Retina (tissue), 1 donor: ENCODE results near the gene HDAC4.

Experiments used
- DNase-seq: peaks from one replicate; pipeline ENCODE4 v3.0.0-alpha.2; 2016

The HDAC4 gene

GRCh38 chr2:239368321-239368720, 32.5 kb downstream of the HDAC4 start:
- no peak for DNase-seq

- no peak for DNase-seq
Observed at GRCh38 chr2:239366740-239367139, 34.1 kb downstream of the HDAC4 start.

GRCh38 chr2:239365782-239366435, 34.9 kb downstream of the HDAC4 start:
- no peak for DNase-seq

- DNase-seq: no peak
Observed at GRCh38 chr2:239365071-239365781, 35.6 kb downstream of the HDAC4 start.

- no peak for DNase-seq
Observed at GRCh38 chr2:239363946-239364637, 36.7 kb downstream of the HDAC4 start.

GRCh38 chr2:239362507-239362906, 38.3 kb downstream of the HDAC4 start:
- DNase-seq: no peak

GRCh38 chr2:239361311-239361642, 39.5 kb downstream of the HDAC4 start:
- DNase-seq: no peak

GRCh38 chr2:239360421-239361310, 40.2 kb downstream of the HDAC4 start:
- DNase-seq: no peak

- no peak for DNase-seq
Observed at GRCh38 chr2:239360008-239360407, 40.8 kb downstream of the HDAC4 start.

- no peak for DNase-seq
Observed at GRCh38 chr2:239359196-239359912, 41.5 kb downstream of the HDAC4 start.

GRCh38 chr2:239358062-239358754, 42.6 kb downstream of the HDAC4 start:
- DNase-seq: no peak

- DNase-seq: no peak
Observed at GRCh38 chr2:239355724-239356123, 45.1 kb downstream of the HDAC4 start.

GRCh38 chr2:239355139-239355538, 45.7 kb downstream of the HDAC4 start:
- DNase-seq: no peak

GRCh38 chr2:239354791-239355136, 46.1 kb downstream of the HDAC4 start:
- no peak for DNase-seq

GRCh38 chr2:239354132-239354790, 46.6 kb downstream of the HDAC4 start:
- no peak for DNase-seq

- no peak for DNase-seq
Observed at GRCh38 chr2:239353692-239354091, 47.1 kb downstream of the HDAC4 start.

GRCh38 chr2:239351687-239352086, 49.1 kb downstream of the HDAC4 start:
- DNase-seq: no peak

GRCh38 chr2:239349453-239350135, 51.2 kb downstream of the HDAC4 start:
- no peak for DNase-seq

GRCh38 chr2:239348563-239349452, 52.0 kb downstream of the HDAC4 start:
- no peak for DNase-seq

- no peak for DNase-seq
Observed at GRCh38 chr2:239346676-239347075, 54.1 kb downstream of the HDAC4 start.
